Measurements from ENCODE around the gene ASCC1.
"Not testable (repeated sequence)": the region's sequence is repeated elsewhere in the genome, so short reads cannot be mapped to it uniquely, and the experiment has no call there.

DNA sequence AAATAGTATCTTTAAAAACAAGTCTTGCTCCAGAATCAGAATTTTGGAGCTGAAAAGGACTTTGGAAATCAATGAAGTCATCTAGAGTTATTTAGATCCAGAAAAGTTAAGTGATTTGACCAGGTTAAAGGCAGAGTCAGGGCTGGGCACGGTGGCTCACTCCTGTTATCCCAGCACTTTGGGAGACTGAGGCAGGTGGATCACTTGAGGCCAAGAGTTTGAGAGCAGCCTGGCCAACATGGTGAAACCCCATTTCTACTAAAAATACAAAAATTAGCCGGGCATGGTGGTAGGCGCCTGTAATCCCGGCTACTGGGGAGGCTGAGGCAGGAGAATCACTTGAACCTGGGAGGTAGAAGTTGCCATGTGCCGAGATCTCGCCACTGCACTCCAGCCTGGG is 8.1 kb upstream of the ASCC1 start:
- TF ChIP-seq, protein P1, sequence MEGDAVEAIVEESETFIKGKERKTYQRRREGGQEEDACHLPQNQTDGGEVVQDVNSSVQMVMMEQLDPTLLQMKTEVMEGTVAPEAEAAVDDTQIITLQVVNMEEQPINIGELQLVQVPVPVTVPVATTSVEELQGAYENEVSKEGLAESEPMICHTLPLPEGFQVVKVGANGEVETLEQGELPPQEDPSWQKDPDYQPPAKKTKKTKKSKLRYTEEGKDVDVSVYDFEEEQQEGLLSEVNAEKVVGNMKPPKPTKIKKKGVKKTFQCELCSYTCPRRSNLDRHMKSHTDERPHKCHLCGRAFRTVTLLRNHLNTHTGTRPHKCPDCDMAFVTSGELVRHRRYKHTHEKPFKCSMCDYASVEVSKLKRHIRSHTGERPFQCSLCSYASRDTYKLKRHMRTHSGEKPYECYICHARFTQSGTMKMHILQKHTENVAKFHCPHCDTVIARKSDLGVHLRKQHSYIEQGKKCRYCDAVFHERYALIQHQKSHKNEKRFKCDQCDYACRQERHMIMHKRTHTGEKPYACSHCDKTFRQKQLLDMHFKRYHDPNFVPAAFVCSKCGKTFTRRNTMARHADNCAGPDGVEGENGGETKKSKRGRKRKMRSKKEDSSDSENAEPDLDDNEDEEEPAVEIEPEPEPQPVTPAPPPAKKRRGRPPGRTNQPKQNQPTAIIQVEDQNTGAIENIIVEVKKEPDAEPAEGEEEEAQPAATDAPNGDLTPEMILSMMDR (IDR thresholded peaks at IDR 0.05), result not testable (repeated sequence)
- not testable (repeated sequence) for TF ChIP-seq POLR2A (IDR thresholded peaks at IDR 0.05)
